ENCODE measurements around the gene DRC1. TPM values are rescaled to one million over a fixed set of nuclear protein-coding genes. Genes with fewer than 3 reads are reported as not detected.

The DRC1 gene
- total RNA-seq, 1 experiment from 2014 or later, result not detected

- CTCF ChIA-PET, result no interaction called here
- no TSS peak for BruUV-seq (replicated peaks)
- no peaks in the 10 kb centered on the region for H3K36me3 ChIP-seq (ENCODE audit: insufficient read depth, low read length, poor library complexity, severe bottlenecking)
- H3K27me3 ChIP-seq (replicated peaks; ENCODE audit: insufficient read depth, low read depth, low read length, poor library complexity), result no peaks in the 10 kb centered on the region
- TF ChIP-seq EZH2 (IDR thresholded peaks at IDR 0.05; ENCODE audit: borderline replicate concordance, low read depth, low read length, poor library complexity, severe bottlenecking) (no peak), CTCF (conservative IDR thresholded peaks at IDR 0.05; ENCODE audit: low read depth, low read length) (no peak)
- no peak overlapping the region for H3K4me3 ChIP-seq (ENCODE audit: low read depth, low read length, poor library complexity, severe bottlenecking)
- POLR2A ChIA-PET (ENCODE audit: low non-redundant PET), result no interaction called here
- H3K4me1 ChIP-seq (ENCODE audit: insufficient read depth, low read length, poor library complexity, severe bottlenecking), result no peaks in the 10 kb centered on the region
- H3K27ac ChIP-seq (ENCODE audit: low read depth, low read length, poor library complexity, severe bottlenecking), result no peak overlapping the region
- DNase-seq (ENCODE audit: low spot score), result no peak
- intact Hi-C loops (cut with micrococcal nuclease; ENCODE audit: unreplicated experiment), result no loop called here
- no peaks in the 10 kb centered on the region for H3K9me3 ChIP-seq (ENCODE audit: low read depth, low read length, poor library complexity, severe bottlenecking)
These were observed 85.5 kb downstream of the DRC1 start for GRCh38 chr2:26487192-26487591.

- CTCF ChIA-PET, result no interaction called here
- Histone ChIP-seq H3K36me3 (ENCODE audit: insufficient read depth, low read length, poor library complexity, severe bottlenecking) (no peaks in the 10 kb centered on the region), H3K4me3 (ENCODE audit: low read depth, low read length, poor library complexity, severe bottlenecking) (no peak overlapping the region), H3K27ac (ENCODE audit: low read depth, low read length, poor library complexity, severe bottlenecking) (no peak overlapping the region), H3K9me3 (ENCODE audit: low read depth, low read length, poor library complexity, severe bottlenecking) (no peaks in the 10 kb centered on the region), H3K4me1 (ENCODE audit: insufficient read depth, low read length, poor library complexity, severe bottlenecking) (no peaks in the 10 kb centered on the region), H3K27me3 (replicated peaks; ENCODE audit: insufficient read depth, low read depth, low read length, poor library complexity) (no peaks in the 10 kb centered on the region)
- no TSS peak for BruUV-seq (replicated peaks)
- no peak for DNase-seq (ENCODE audit: low spot score)
- POLR2A ChIA-PET (ENCODE audit: low non-redundant PET), result no interaction called here
- TF ChIP-seq CTCF (conservative IDR thresholded peaks at IDR 0.05; ENCODE audit: low read depth, low read length) (no peak), EZH2 (IDR thresholded peaks at IDR 0.05; ENCODE audit: borderline replicate concordance, low read depth, low read length, poor library complexity, severe bottlenecking) (no peak)
- intact Hi-C loops (cut with micrococcal nuclease; ENCODE audit: unreplicated experiment), result no loop called here
These were observed 86.9 kb downstream of the DRC1 start for GRCh38 chr2:26488463-26489212.

- intact Hi-C loops (cut with micrococcal nuclease; ENCODE audit: unreplicated experiment), result no loop called here
- Histone ChIP-seq H3K4me1 (ENCODE audit: insufficient read depth, low read length, poor library complexity, severe bottlenecking) (no peaks in the 10 kb centered on the region), H3K9me3 (ENCODE audit: low read depth, low read length, poor library complexity, severe bottlenecking) (no peaks in the 10 kb centered on the region), H3K27ac (ENCODE audit: low read depth, low read length, poor library complexity, severe bottlenecking) (no peak overlapping the region), H3K4me3 (ENCODE audit: low read depth, low read length, poor library complexity, severe bottlenecking) (no peak overlapping the region), H3K27me3 (replicated peaks; ENCODE audit: insufficient read depth, low read depth, low read length, poor library complexity) (no peaks in the 10 kb centered on the region), H3K36me3 (ENCODE audit: insufficient read depth, low read length, poor library complexity, severe bottlenecking) (no peaks in the 10 kb centered on the region)
- TF ChIP-seq CTCF (conservative IDR thresholded peaks at IDR 0.05; ENCODE audit: low read depth, low read length), result no peak
- POLR2A ChIA-PET (ENCODE audit: low non-redundant PET), result no interaction called here
- DNase-seq (ENCODE audit: low spot score), result no peak
- BruUV-seq (replicated peaks), result no TSS peak
- CTCF ChIA-PET, result no interaction called here
These were observed 87.6 kb downstream of the DRC1 start for GRCh38 chr2:26489213-26489850.

All from A673 (cell line).